AG10803 (cell line): ENCODE measurements around the gene KIZ.
A peak's percentile ranks its signal among the peaks of the same experiment; 100 is the strongest.

Experiments
- DNase-seq: peaks from one replicate; pipeline ENCODE4 v3.0.0; 2010; ENCODE audit warnings: low read depth
- H3K4me3 ChIP-seq: 2 replicates; pipeline ENCODE4 v1.5.1; 2011; ENCODE audit warnings: mild to moderate bottlenecking, low read length, control low read depth
- CTCF ChIP-seq: conservative IDR thresholded peaks from 2 replicates; pipeline ENCODE4 v1.5.1; 2011; ENCODE audit warnings: mild to moderate bottlenecking, low read length, control low read depth, inconsistent platforms

The KIZ gene

GRCh38 chr20:21234324-21234723 is 108.4 kb downstream of the KIZ start:
- TF ChIP-seq CTCF, result no peak
- no peak for DNase-seq

GRCh38 chr20:21234806-21235483 is 109.1 kb downstream of the KIZ start:
- DNase-seq, result no peak
- no peak overlapping the region for H3K4me3 ChIP-seq

More at GRCh38 chr20:21234324-21234723, 108.4 kb downstream of the KIZ start:
- H3K4me3 ChIP-seq, result no peak overlapping the region

GRCh38 chr20:21235484-21236445 is 109.9 kb downstream of the KIZ start:
- DNase-seq, result peak; percentile 67
- no peak overlapping the region for H3K4me3 ChIP-seq
- peak; percentile 79 for TF ChIP-seq CTCF

More at GRCh38 chr20:21234806-21235483, 109.1 kb downstream of the KIZ start:
- TF ChIP-seq CTCF, result no peak

GRCh38 chr20:21237956-21238799 is 112.3 kb downstream of the KIZ start:
- DNase-seq, result no peak
- TF ChIP-seq CTCF, result no peak

GRCh38 chr20:21238818-21239536 is 113.1 kb downstream of the KIZ start:
- no peak for DNase-seq
- TF ChIP-seq CTCF, result no peak
- H3K4me3 ChIP-seq, result no peak overlapping the region

More at GRCh38 chr20:21237956-21238799, 112.3 kb downstream of the KIZ start:
- H3K4me3 ChIP-seq, result no peak overlapping the region

GRCh38 chr20:21240394-21240793 is 114.5 kb downstream of the KIZ start:
- H3K4me3 ChIP-seq, result no peak overlapping the region
- no peak for DNase-seq
- no peak for TF ChIP-seq CTCF
